HepG2 (cell line): ENCODE measurements around the gene COG4. TPM values are rescaled to one million over a fixed set of nuclear protein-coding genes. Genes with fewer than 3 reads are reported as not detected.

Experiments
- ATAC-seq: fragments of 200-7000 bp; cut with Tn5 transposase; 3 replicates; pipeline ENCODE4 v1.9.1; 2020; ENCODE audit warnings: mild to moderate bottlenecking, moderate library complexity
- BruUV-seq: library from RNA; stranded (reverse); fragments of 400-500 nt; replicated peaks from 2 replicates; lab custom pipeline; 2021; lab: Mats Ljungman, UMichigan
- CTCF ChIA-PET: fragments of 300-600 bp; formaldehyde crosslinking; extraction: SDS; loops from one replicate; lab custom pipeline; 2021; ENCODE audit warnings: low total read pairs, inconsistent platforms, low intra/inter-chr PET ratio; lab: Yijun Ruan, JAX
- POLR2A ChIA-PET: fragments of 350-600 bp; sonication (Branson Sonifier 250); formaldehyde crosslinking; loops from one replicate; lab custom pipeline; 2020; ENCODE audit warnings: antibody characterized with exemption, inconsistent platforms; lab: Yijun Ruan, JAX
- DNase-seq: peaks from one replicate; pipeline ENCODE4 v3.0.0-alpha.2; 2015; ENCODE audit warnings: low spot score
- FAIRE-seq: peaks from 3 replicates; lab custom pipeline; 2011; peaks lifted over from hg19 to GRCh38; lab: Jason Lieb, UNC
- H2AFZ ChIP-seq: one replicate; pipeline ENCODE4 v1.6.1; 2011; ENCODE audit warnings: low read length, inconsistent platforms
- H3K27ac ChIP-seq: fragments of 300-600 bp; 3 replicates; pipeline ENCODE4 v1.8.0; 2011; ENCODE audit warnings: mixed run types, mild to moderate bottlenecking, mixed read lengths, low read length, inconsistent platforms; ENCODE audit not compliant: insufficient read depth; ENCODE audit errors: extremely low read length
- H3K27me3 ChIP-seq, 2 experiments: fragments of 200-600 bp in 1 of 2; 2 replicates in 1 of 2; 3 replicates in 1 of 2; pipeline versions ENCODE4 v1.6.0 to v1.8.0; 2011; ENCODE audit warnings: low read length in 2 of 2, mild to moderate bottlenecking in 2 of 2, moderate library complexity in 2 of 2, inconsistent platforms in 1 of 2; ENCODE audit not compliant: insufficient read depth in 2 of 2, control insufficient read depth in 1 of 2
- H3K36me3 ChIP-seq, 2 experiments: fragments of 200-600 bp in 1 of 2; replicated peaks in 1 of 2; 2 replicates in 1 of 2; 3 replicates in 1 of 2; pipeline versions ENCODE4 v1.5.1 to v1.8.0; 2011; ENCODE audit warnings: low read length in 2 of 2, inconsistent platforms in 1 of 2; ENCODE audit not compliant: insufficient read depth in 2 of 2, control insufficient read depth in 1 of 2
- H3K4me1 ChIP-seq: 2 replicates; pipeline ENCODE4 v1.5.1; 2012; ENCODE audit warnings: low read length, inconsistent platforms; ENCODE audit not compliant: insufficient read depth
- H3K4me2 ChIP-seq: 2 replicates; pipeline ENCODE4 v1.6.0; 2011; ENCODE audit warnings: low read depth, low read length, inconsistent platforms
- H3K4me3 ChIP-seq, 3 experiments: fragments of 200-600 bp in 1 of 3; sonication (generic), shearing (Covaris generic) in 1 of 3; replicated peaks in 1 of 3; 2 replicates each; pipeline ENCODE4 v1.5.1; 2011 to 2016; ENCODE audit warnings: low read length in 3 of 3, inconsistent platforms in 2 of 3, low read depth in 2 of 3, mild to moderate bottlenecking in 2 of 3, control low read depth in 1 of 3, mixed read lengths in 1 of 3; ENCODE audit not compliant: insufficient read depth in 1 of 3
- H3K79me2 ChIP-seq: one replicate; pipeline ENCODE4 v1.6.1; 2011; ENCODE audit warnings: low read length, inconsistent platforms; ENCODE audit not compliant: insufficient read depth
- H3K9ac ChIP-seq: 2 replicates; pipeline ENCODE4 v1.6.0; 2011; ENCODE audit warnings: mild to moderate bottlenecking, low read depth, low read length, inconsistent platforms; ENCODE audit not compliant: insufficient read depth
- H3K9me3 ChIP-seq: 2 replicates; pipeline ENCODE4 v1.5.1; 2012; ENCODE audit warnings: mild to moderate bottlenecking, low read length
- H4K20me1 ChIP-seq: 2 replicates; pipeline ENCODE4 v1.6.0; 2011; ENCODE audit warnings: inconsistent platforms, mild to moderate bottlenecking, low read length, moderate library complexity; ENCODE audit not compliant: insufficient read depth
- CEBPG ChIP-seq: IDR thresholded peaks from 2 replicates; pipeline ENCODE4 v1.6.1; 2016
- DPF2 ChIP-seq: sonication (generic); formaldehyde crosslinking; IDR thresholded peaks from 2 replicates; pipeline ENCODE4 v1.4.0; 2020; ENCODE audit warnings: mild to moderate bottlenecking, low read depth, missing genetic modification reagents, borderline replicate concordance
- MAF1 ChIP-seq: sonication (generic); formaldehyde crosslinking; IDR thresholded peaks from 2 replicates; pipeline ENCODE4 v1.5.0; 2020; ENCODE audit warnings: missing genetic modification reagents, borderline replicate concordance
- MED13 ChIP-seq: sonication (generic); formaldehyde crosslinking; IDR thresholded peaks from 2 replicates; pipeline ENCODE4 v1.5.0; 2020; ENCODE audit warnings: missing genetic modification reagents
- MEIS2 ChIP-seq: sonication (generic); formaldehyde crosslinking; IDR thresholded peaks from 2 replicates; pipeline ENCODE4 v1.9.0; 2021; ENCODE audit warnings: mild to moderate bottlenecking, missing genetic modification reagents
- MTF2 ChIP-seq: sonication (generic); formaldehyde crosslinking; IDR thresholded peaks from 2 replicates; pipeline ENCODE4 v1.5.0; 2020; ENCODE audit warnings: missing genetic modification reagents, borderline replicate concordance
- MYNN ChIP-seq: sonication (generic); formaldehyde crosslinking; IDR thresholded peaks from 2 replicates; pipeline ENCODE4 v1.4.0; 2020; ENCODE audit warnings: mild to moderate bottlenecking, low read depth, missing genetic modification reagents
- NFKB2 ChIP-seq: sonication (generic); formaldehyde crosslinking; IDR thresholded peaks from 2 replicates; pipeline ENCODE4 v1.4.0; 2020; ENCODE audit warnings: missing genetic modification reagents, borderline replicate concordance
- REL ChIP-seq: sonication (generic); formaldehyde crosslinking; conservative IDR thresholded peaks from 2 replicates; pipeline ENCODE4 v1.8.0; 2022; ENCODE audit warnings: mild to moderate bottlenecking, missing genetic modification reagents, moderate library complexity
- RFX3 ChIP-seq: IDR thresholded peaks from 2 replicates; pipeline ENCODE4 v1.6.1; 2016; ENCODE audit warnings: missing biosample characterization, missing genetic modification reagents
- RFX5 ChIP-seq: IDR thresholded peaks from 2 replicates; pipeline ENCODE4 v1.6.1; 2011; ENCODE audit warnings: low read depth, low read length, improper control_type of control experiment
- SKIL ChIP-seq: sonication (generic); formaldehyde crosslinking; IDR thresholded peaks from 2 replicates; pipeline ENCODE4 v1.8.0; 2022; ENCODE audit warnings: missing genetic modification reagents, mild to moderate bottlenecking, moderate library complexity, borderline replicate concordance
- SOX13 ChIP-seq, 3 experiments: fragments of 450-650 bp in 1 of 3; sonication (generic) in 1 of 3; formaldehyde crosslinking in 1 of 3; IDR thresholded peaks in 2 of 3; conservative IDR thresholded peaks in 1 of 3; 2 replicates each; pipeline versions ENCODE4 v1.5.0 to v1.6.1; 2016 to 2020; ENCODE audit warnings: antibody characterized with exemption in 1 of 3, mild to moderate bottlenecking in 1 of 3, missing compliant biosample characterization in 1 of 3, missing genetic modification reagents in 1 of 3, moderate library complexity in 1 of 3
- TBP ChIP-seq: sonication (generic); formaldehyde crosslinking; IDR thresholded peaks from 2 replicates; pipeline ENCODE4 v1.5.0; 2020; ENCODE audit warnings: missing genetic modification reagents
- ZBTB3 ChIP-seq: sonication (generic); formaldehyde crosslinking; IDR thresholded peaks from 2 replicates; pipeline ENCODE4 v1.4.0; 2020; ENCODE audit warnings: low read depth, mild to moderate bottlenecking, moderate library complexity, missing genetic modification reagents, borderline replicate concordance
- ZNF468 ChIP-seq: sonication (generic); formaldehyde crosslinking; IDR thresholded peaks from 2 replicates; pipeline ENCODE4 v1.8.0; 2022; ENCODE audit warnings: mild to moderate bottlenecking, moderate library complexity, missing genetic modification reagents
- ZNF775 ChIP-seq: sonication (generic); formaldehyde crosslinking; IDR thresholded peaks from 2 replicates; pipeline ENCODE4 v1.4.0; 2020; ENCODE audit warnings: missing genetic modification reagents, mild to moderate bottlenecking, moderate library complexity, borderline replicate concordance
- ZNF816 ChIP-seq: sonication (generic); formaldehyde crosslinking; IDR thresholded peaks from 2 replicates; pipeline ENCODE4 v1.8.0; 2022; ENCODE audit warnings: missing genetic modification reagents, mild to moderate bottlenecking, borderline replicate concordance
- WGBS: methylation state at CpG from one replicate; pipeline ENCODE4 v1.1.6; 2017; ENCODE audit warnings: low lambda C conversion rate; 5-methylcytosine and 5-hydroxymethylcytosine counted together
- in situ Hi-C: cut with HindIII; loops from 2 replicates; pipeline ENCODE4 v1.10.0; 2017; ENCODE audit warnings: low pct_unique_long_range_greater_than_20kb; ENCODE audit not compliant: extremely low pct_ligation_motif_present
- intact Hi-C: fragments of 100-400 bp; cut with micrococcal nuclease; formaldehyde crosslinking; loops from one replicate; pipeline ENCODE4 v1.10.0; 2022; ENCODE audit not compliant: unreplicated experiment
- polyA plus RNA-seq, 8 experiments: library from polyadenylated mRNA; depleted of rRNA in 3 of 8; stranded (reverse) in 7 of 8; unstranded in 1 of 8; fragments of >200 nt; fragmentation: Illumina TruSeq in 4 of 8; extraction: Trizol in 4 of 8; gene quantifications; 2 replicates each; pipeline versions ENCODE4 v1.2.1 to v1.2.3, GENCODE V29; 2011 to 2016; ENCODE audit warnings: low read depth in 4 of 8, missing spikeins in 1 of 8, mixed read lengths in 1 of 8; ENCODE audit not compliant: insufficient read depth in 1 of 8
- total RNA-seq, 5 experiments: library from RNA; depleted of rRNA; stranded (reverse); fragments of >200 nt; fragmentation: Illumina TruSeq; extraction: Trizol; gene quantifications; 2 replicates each; pipeline ENCODE4 v1.2.3, GENCODE V29; 2016; ENCODE audit warnings: low read depth in 1 of 5
- TF ChIP-seq, protein P1 (sequence below): sonication (generic); formaldehyde crosslinking; IDR thresholded peaks from 2 replicates; pipeline ENCODE4 v1.8.1; 2023; ENCODE audit warnings: mild to moderate bottlenecking, moderate library complexity, missing genetic modification reagents

Gene COG4
- total and polyA plus RNA-seq, 2 of the 13 experiments (the other 11 are each of a cell fraction or from before 2014, with no cell fraction given) = 51.1 to 73.8 TPM

DNA sequence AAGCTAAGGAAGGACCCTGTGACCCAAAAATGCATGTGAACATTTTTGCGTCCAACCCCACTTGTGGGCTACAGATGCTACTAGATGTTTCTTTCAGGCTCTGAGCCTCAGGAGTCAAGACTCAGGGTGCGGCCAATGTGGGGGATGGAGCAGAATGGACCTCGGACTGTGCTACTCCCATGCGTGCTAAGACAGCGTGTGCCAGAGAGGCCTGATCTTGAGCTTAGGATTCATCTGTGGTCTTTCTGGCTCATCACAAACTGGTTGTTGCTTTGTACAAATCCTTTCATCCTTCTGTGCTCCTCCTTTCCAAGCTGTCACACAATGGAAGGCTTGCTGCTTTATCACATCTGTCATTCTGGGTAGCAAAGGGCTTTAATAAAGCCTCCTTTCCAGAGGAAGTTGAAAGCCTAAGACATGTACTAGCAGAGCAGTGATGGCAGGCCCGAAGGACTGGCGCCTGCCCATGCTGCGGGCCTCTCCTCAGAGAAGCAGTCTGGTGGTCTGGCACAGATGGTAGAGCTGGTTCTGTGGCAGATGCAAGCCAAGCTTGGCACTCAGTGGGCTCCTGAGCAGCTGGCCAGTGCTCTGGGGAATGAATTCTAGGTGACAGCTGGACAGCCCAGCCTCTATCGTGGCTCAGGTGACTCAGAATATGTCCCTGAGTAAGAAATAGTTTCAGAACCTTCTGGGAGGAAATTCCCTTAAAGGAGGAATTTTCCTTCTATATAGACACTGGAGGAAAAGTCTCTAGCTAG lies 27.8 kb downstream of the COG4 start:
- peaks cover 23 to 63% of the 10 kb centered on the region in 2 experiments for H3K36me3 ChIP-seq
- H3K79me2 ChIP-seq = no peaks in the 10 kb centered on the region
- H2AFZ ChIP-seq = no peak overlapping the region
- BruUV-seq = no TSS peak
- no peaks in the 10 kb centered on the region for H4K20me1 ChIP-seq
- no peaks in the 10 kb centered on the region for H3K4me1 ChIP-seq
- FAIRE-seq (no peak), ATAC-seq (no peak), DNase-seq (no peak)
- no peak overlapping the region for H3K9ac ChIP-seq
- H3K27me3 ChIP-seq = no peaks in the 10 kb centered on the region
- no peak overlapping the region for H3K27ac ChIP-seq
- in situ Hi-C loops = no loop called here
- WGBS = 91% methylated on average over 9 of the region's 9 CpGs
- H3K4me3 ChIP-seq = no peak overlapping the region
- CTCF ChIA-PET = no interaction called here
- no peaks in the 10 kb centered on the region for H3K9me3 ChIP-seq
- intact Hi-C loops = no loop called here
- POLR2A ChIA-PET = no interaction called here
- H3K4me2 ChIP-seq = no peak overlapping the region
- TF ChIP-seq ZNF468 (CRISPR knock-in tag) = no peak
- TF ChIP-seq ZBTB3 (CRISPR knock-in tag) = no peak
- no peak for TF ChIP-seq TBP (CRISPR knock-in tag)
- TF ChIP-seq, protein P1, sequence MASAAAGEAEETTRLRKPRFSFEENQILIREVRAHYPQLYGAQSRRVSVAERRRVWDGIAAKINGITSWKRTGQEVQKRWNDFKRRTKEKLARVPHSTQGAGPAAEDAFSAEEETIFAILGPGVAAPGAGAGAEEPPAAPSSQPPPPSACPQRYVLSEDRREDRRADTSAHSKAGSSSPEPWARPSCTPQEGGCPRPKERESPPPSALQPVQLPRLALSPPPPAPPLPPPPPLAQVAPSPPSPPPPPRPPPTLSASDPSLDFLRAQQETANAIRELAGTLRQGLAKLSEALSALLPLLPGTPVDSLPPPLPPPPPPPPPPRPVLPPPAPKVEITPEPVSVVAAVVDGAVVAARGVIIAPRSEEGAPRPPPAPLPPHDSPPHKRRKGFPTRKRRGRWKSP (CRISPR knock-in tag) = no peak
- no peak for TF ChIP-seq NFKB2 (CRISPR knock-in tag)
- no peak for TF ChIP-seq MEIS2 (CRISPR knock-in tag)
- no peak for TF ChIP-seq MTF2
- no peak for TF ChIP-seq RFX3 (CRISPR knock-in tag)
- no peak for TF ChIP-seq MED13 (CRISPR knock-in tag)
- TF ChIP-seq REL (CRISPR knock-in tag) = no peak
- no peak for TF ChIP-seq MYNN (CRISPR knock-in tag)
- no peak for TF ChIP-seq MAF1 (CRISPR knock-in tag)
- TF ChIP-seq SKIL (CRISPR knock-in tag) = no peak
- no peak for TF ChIP-seq DPF2 (CRISPR knock-in tag)
- TF ChIP-seq RFX5 = no peak
- no peak for TF ChIP-seq ZNF775 (CRISPR knock-in tag)
- no peak for TF ChIP-seq ZNF816 (CRISPR knock-in tag)
- no peak for TF ChIP-seq CEBPG (CRISPR knock-in tag)
- TF ChIP-seq SOX13 (IDR thresholded peaks at IDR 0.05) = no peak
- no peak for TF ChIP-seq SOX13 (CRISPR knock-in tag; conservative IDR thresholded peaks at IDR 0.05 in 1 of 2, IDR thresholded peaks at IDR 0.05 in 1 of 2)
